Caco-2 (cell line): ENCODE results near the gene IFNA10. TPM values are rescaled to one million over a fixed set of nuclear protein-coding genes. Genes with fewer than 3 reads are reported as not detected.
"Not testable (repeated sequence)": the region's sequence is repeated elsewhere in the genome, so short reads cannot be mapped to it uniquely, and the experiment has no call there.

Experiments
- BruUV-seq: library from RNA; stranded (reverse); fragments of 400-500 nt; replicated peaks from 2 replicates; lab custom pipeline; 2021; lab: Mats Ljungman, UMichigan
- CTCF ChIA-PET: fragments of 300-600 bp; sonication (Branson Sonifier 250); formaldehyde crosslinking; loops from one replicate; lab custom pipeline; 2022; ENCODE audit warnings: antibody characterized with exemption; lab: Charles Lee
- POLR2A ChIA-PET: fragments of 300-600 bp; sonication (Branson Sonifier 250); formaldehyde crosslinking; loops from one replicate; lab custom pipeline; 2022; ENCODE audit warnings: antibody characterized with exemption; lab: Charles Lee
- DNase-seq, 2 experiments: peaks; one replicate each; pipeline versions ENCODE4 v3.0.0 to v3.0.0-alpha.2; 2020 to 2022
- H3K27me3 ChIP-seq: replicated peaks from 2 replicates; pipeline ENCODE4 v1.6.0; 2011; ENCODE audit warnings: low read length; ENCODE audit not compliant: control insufficient read depth, insufficient read depth
- H3K36me3 ChIP-seq: 2 replicates; pipeline ENCODE4 v1.5.1; 2011; ENCODE audit warnings: low read length; ENCODE audit not compliant: control insufficient read depth, insufficient read depth
- H3K4me1 ChIP-seq: fragments of 250-450 bp; sonication (Bioruptor Pico); 2 replicates; pipeline ENCODE4 v1.5.1; 2020; ENCODE audit warnings: mild to moderate bottlenecking
- H3K4me3 ChIP-seq: 2 replicates; pipeline ENCODE4 v1.5.1; 2011; ENCODE audit warnings: low read depth, mild to moderate bottlenecking, control low read depth, low read length
- H3K9me3 ChIP-seq: fragments of 250-450 bp; sonication (Bioruptor Pico); 2 replicates; pipeline ENCODE4 v1.5.1; 2020; ENCODE audit warnings: mild to moderate bottlenecking, moderate library complexity
- H3K27ac Mint-ChIP-seq: one replicate; pipeline ENCODE4 v1.8.0; 2022; ENCODE audit warnings: mixed read lengths; ENCODE audit not compliant: unreplicated experiment
- H3K27me3 Mint-ChIP-seq: one replicate; pipeline ENCODE4 v1.8.0; 2022; ENCODE audit warnings: mixed read lengths; ENCODE audit not compliant: insufficient read depth, unreplicated experiment
- H3K36me3 Mint-ChIP-seq: one replicate; pipeline ENCODE4 v1.8.0; 2022; ENCODE audit warnings: mild to moderate bottlenecking, mixed read lengths; ENCODE audit not compliant: insufficient read depth, unreplicated experiment
- H3K4me1 Mint-ChIP-seq: one replicate; pipeline ENCODE4 v1.8.0; 2022; ENCODE audit warnings: low read depth, mixed read lengths; ENCODE audit not compliant: unreplicated experiment
- H3K4me3 Mint-ChIP-seq: one replicate; pipeline ENCODE4 v1.8.0; 2022; ENCODE audit warnings: mild to moderate bottlenecking, moderate library complexity, mixed read lengths; ENCODE audit not compliant: unreplicated experiment
- H3K9me3 Mint-ChIP-seq: one replicate; pipeline ENCODE4 v1.8.0; 2022; ENCODE audit warnings: mixed read lengths; ENCODE audit not compliant: unreplicated experiment
- intact Hi-C: fragments of 100-400 bp; cut with micrococcal nuclease; formaldehyde crosslinking; loops from one replicate; pipeline ENCODE4 v1.10.0; 2022; ENCODE audit not compliant: unreplicated experiment
- total RNA-seq: library from RNA; stranded (reverse); gene quantifications from 2 replicates; pipeline ENCODE4 v1.2.3, GENCODE V29; 2022
- TF ChIP-seq, protein P1 (sequence below), 2 experiments: fragments of 200-600 bp in 1 of 2; IDR thresholded peaks; 1 replicate in 1 of 2; 2 replicates in 1 of 2; pipeline versions ENCODE4 v1.5.1 to v1.8.0; 2011 to 2022; ENCODE audit warnings: antibody characterized with exemption in 1 of 2, control low read depth in 1 of 2, inconsistent platforms in 1 of 2, low read depth in 1 of 2, low read length in 1 of 2, mild to moderate bottlenecking in 1 of 2, moderate library complexity in 1 of 2; ENCODE audit not compliant: insufficient read depth in 1 of 2, severe bottlenecking in 1 of 2, unreplicated experiment in 1 of 2

Gene IFNA10
- total RNA-seq, 1 experiment from 2014 or later, result not detected

- no peaks in the 10 kb centered on the region for H3K4me1 ChIP-seq
- no peaks in the 10 kb centered on the region for H3K27me3 ChIP-seq
- H3K9me3 ChIP-seq, result no peaks in the 10 kb centered on the region
- DNase-seq, result no peak
- H3K36me3 ChIP-seq, result no peaks in the 10 kb centered on the region
- BruUV-seq, result no TSS peak
- POLR2A ChIA-PET, result no interaction called here
- no peak within 1 kb of the TSS for H3K27ac Mint-ChIP-seq
- intact Hi-C loops, result loop anchor here (5.0 kb wide), 1 partner anchor 547 kb away; no protein-coding TSS in a partner anchor
- no peak within 1 kb of the TSS for H3K4me3 ChIP-seq
- CTCF ChIA-PET, result no interaction called here
- H3K4me1 Mint-ChIP-seq, result no peaks in the 10 kb centered on the region
- no peaks in the 10 kb centered on the region for H3K9me3 Mint-ChIP-seq
- no peak within 1 kb of the TSS for H3K4me3 Mint-ChIP-seq
- no peaks in the 10 kb centered on the region for H3K36me3 Mint-ChIP-seq
- TF ChIP-seq, protein P1, sequence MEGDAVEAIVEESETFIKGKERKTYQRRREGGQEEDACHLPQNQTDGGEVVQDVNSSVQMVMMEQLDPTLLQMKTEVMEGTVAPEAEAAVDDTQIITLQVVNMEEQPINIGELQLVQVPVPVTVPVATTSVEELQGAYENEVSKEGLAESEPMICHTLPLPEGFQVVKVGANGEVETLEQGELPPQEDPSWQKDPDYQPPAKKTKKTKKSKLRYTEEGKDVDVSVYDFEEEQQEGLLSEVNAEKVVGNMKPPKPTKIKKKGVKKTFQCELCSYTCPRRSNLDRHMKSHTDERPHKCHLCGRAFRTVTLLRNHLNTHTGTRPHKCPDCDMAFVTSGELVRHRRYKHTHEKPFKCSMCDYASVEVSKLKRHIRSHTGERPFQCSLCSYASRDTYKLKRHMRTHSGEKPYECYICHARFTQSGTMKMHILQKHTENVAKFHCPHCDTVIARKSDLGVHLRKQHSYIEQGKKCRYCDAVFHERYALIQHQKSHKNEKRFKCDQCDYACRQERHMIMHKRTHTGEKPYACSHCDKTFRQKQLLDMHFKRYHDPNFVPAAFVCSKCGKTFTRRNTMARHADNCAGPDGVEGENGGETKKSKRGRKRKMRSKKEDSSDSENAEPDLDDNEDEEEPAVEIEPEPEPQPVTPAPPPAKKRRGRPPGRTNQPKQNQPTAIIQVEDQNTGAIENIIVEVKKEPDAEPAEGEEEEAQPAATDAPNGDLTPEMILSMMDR (IDR thresholded peaks at IDR 0.05; ENCODE audit: insufficient read depth in 1 of 2, low read depth in 1 of 2, low read length in 1 of 2, severe bottlenecking in 1 of 2, unreplicated experiment in 1 of 2), result no peak
- peaks cover 12% of the 10 kb centered on the region for H3K27me3 Mint-ChIP-seq
Measured at GRCh38 chr9:21239911-21240310, 33.0 kb upstream of the IFNA10 start, which contains the start of gene IFNA14. Gene IFNA14, minus strand, starts transcription at chr9:21240005. Its CDS starts 70 bp downstream, at chr9:21239935.

DNA sequence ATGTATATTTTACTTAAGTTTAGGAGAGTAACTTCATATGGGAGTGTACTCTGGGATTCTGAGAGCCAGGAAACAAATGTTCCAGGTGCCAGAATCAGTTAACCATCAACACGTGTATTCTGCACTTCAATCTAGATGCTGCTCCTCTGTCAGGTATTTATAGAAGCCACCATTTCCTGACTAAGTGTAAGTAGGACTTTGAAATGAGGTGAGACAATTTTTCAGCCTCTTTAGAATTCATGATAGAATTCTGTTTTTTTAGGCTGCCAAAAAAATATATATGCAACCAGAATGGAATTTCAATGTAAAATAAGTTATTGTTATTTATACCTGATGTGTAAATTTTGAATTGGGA, 29.4 kb upstream of the IFNA10 start:
- H3K36me3 Mint-ChIP-seq, H3K27me3 ChIP-seq, H3K4me1 ChIP-seq, H3K4me1 Mint-ChIP-seq, H3K9me3 ChIP-seq, POLR2A ChIA-PET, H3K27ac Mint-ChIP-seq, H3K4me3 Mint-ChIP-seq, H3K4me3 ChIP-seq, DNase-seq, BruUV-seq, H3K9me3 Mint-ChIP-seq, H3K36me3 ChIP-seq: not testable (repeated sequence)
- H3K27me3 Mint-ChIP-seq, result peaks cover 11% of the 10 kb centered on the region
- intact Hi-C loops, result loop anchor here (5.0 kb wide), 1 partner anchor 551 kb away; no protein-coding TSS in a partner anchor
- CTCF ChIA-PET, result interaction anchor here (0.6 to 1.3 kb wide), 6 partner anchors 15 to 219 kb away, joined by 3 to 6 read pairs (median 4); no protein-coding TSS in a partner anchor

DNA sequence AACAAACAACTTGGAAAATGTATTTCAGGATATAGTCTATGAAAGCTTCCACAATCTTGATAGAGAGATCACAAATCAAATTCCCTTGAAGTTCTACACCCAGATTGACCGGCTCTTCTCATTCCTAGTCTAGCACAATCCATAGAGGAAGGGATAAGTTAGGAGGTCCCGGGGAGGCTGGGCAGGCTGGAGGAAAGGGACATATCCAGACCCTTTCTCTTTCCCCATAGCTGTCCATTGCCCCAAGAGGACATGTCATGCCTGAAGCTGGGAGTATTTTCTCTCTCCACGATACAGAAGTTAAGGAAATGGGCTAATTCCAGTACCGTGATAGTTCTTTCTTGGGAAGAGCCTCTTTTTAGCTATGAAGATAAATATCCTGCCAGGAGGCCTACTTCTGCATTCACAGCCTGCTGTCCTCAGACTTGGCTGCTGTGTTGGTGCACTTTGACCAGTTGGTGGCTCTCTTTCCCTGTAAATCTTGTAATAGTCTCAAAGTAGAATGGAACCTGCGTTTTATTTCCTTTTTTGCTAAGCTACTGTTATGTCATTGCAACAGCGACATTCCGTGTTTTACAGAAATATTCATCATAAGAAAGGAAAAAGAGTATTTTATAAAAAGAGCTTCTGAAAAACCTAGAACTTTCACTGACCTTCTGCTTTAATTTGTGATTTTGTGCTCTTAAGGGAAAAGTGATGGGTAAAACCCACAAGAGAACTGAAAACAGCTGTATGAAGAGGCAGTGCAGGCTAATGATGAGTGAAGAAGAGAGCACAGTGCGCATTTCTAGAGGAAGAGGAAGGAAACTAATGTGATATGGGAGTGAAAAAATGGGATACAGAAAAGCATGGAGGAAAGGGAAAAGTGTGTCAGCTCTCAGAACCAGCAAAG, 28.8 kb upstream of the IFNA10 start:
- CTCF ChIA-PET, result interaction anchor here (0.6 to 1.3 kb wide), 6 partner anchors 16 to 220 kb away, joined by 3 to 6 read pairs (median 4); no protein-coding TSS in a partner anchor
- H3K9me3 ChIP-seq, H3K4me3 ChIP-seq, H3K9me3 Mint-ChIP-seq, H3K36me3 ChIP-seq, BruUV-seq, POLR2A ChIA-PET, H3K27me3 ChIP-seq, H3K4me1 Mint-ChIP-seq, H3K4me1 ChIP-seq, H3K27ac Mint-ChIP-seq, H3K4me3 Mint-ChIP-seq, H3K36me3 Mint-ChIP-seq: not testable (repeated sequence)
- H3K27me3 Mint-ChIP-seq, result peaks cover 11% of the 10 kb centered on the region
- DNase-seq, result peak in 1 of 2 experiments; percentile 14
- intact Hi-C loops, result loop anchor here (5.0 kb wide), 1 partner anchor 552 kb away; no protein-coding TSS in a partner anchor
- TF ChIP-seq, protein P1 (IDR thresholded peaks at IDR 0.05; ENCODE audit: insufficient read depth in 1 of 2, low read depth in 1 of 2, low read length in 1 of 2, severe bottlenecking in 1 of 2, unreplicated experiment in 1 of 2), result peak in 1 of 2 experiments; percentile 55
